GM21619 (cell line): Measurements from ENCODE around the gene CSRP3.

ENCODE experiments used
- ATAC-seq: cut with Tn5 transposase; IDR thresholded peaks from one replicate; pipeline ENCODE4 v1.9.1; 2021; ENCODE audit not compliant: unreplicated experiment

The CSRP3 gene

DNA sequence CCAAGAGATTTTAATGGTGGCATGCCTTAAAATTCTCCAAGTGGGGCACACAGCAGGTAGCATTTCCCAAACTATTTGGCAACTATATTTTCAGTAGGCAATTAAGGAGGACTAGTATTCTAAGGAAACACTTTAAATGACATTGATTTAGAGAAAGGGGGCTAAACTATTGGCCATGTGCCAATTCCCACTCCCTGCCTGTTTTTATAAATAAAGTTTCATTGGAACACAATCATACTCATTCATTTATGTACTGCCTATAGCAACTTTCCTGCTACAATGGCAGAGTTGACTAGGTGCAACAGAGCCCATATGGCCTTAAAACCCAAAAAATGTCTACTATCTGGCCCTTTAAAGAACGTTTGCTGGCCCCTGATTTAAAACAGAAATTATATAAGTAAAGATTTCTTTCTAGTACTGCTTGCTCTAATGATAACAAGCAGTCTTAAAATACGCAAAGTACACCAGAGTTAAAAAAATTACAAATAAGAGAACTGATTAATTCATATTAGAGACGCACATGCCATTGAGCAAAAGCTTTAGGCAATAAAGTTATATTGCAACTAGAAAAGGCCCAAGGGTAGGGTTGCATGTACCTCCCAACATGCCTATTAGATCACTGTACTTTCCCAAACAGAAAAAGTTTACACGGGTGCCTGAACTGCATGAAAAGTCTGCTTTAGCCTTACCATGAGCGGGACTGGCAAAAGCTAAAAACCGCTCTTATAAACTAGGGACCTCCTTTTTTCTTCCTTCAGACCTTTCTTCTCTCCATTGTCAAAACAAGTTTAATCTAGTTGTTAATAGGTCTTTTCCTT, 24.8 kb upstream of the CSRP3 start:
- ATAC-seq, result no peak

DNA sequence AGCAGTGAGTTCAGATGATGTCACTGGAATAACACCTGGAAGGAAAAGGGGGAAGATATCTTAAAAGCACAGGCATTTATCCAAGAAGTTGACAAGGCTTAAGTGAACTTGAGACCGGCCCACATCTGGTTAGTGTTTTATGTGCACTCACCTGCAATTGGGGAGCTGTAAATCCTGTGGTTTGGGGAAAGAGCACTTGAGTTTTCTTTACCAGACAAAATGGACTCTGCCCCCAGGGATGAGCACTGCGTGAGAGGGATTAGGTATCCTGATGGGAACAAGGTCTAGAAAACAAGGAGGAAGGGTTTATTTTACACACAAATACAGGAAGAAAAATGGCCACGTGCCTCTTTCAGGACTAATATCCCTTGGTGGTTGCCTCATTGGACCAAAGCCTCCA, 23.8 kb upstream of the CSRP3 start:
- ATAC-seq, result no peak

DNA sequence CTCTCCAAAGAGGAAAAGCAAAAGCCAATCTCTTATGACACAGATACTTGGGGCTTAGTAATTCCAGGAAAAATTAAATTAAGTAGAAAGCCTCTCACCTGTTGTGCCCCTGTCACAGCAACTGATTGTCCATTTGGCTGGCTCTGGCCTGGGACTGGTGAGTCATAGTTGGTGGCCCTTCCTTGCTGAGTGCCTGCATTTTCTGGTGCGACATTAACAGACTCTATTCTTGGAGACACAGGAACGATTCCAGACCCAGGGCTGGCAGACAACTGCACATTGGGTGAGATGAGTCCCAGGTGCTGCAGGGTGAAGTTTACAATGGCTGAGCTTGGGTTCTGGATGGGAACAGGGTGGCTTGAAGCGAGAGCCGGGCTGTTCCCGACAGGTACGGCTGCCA, 23.3 kb upstream of the CSRP3 start:
- ATAC-seq, result no peak

DNA sequence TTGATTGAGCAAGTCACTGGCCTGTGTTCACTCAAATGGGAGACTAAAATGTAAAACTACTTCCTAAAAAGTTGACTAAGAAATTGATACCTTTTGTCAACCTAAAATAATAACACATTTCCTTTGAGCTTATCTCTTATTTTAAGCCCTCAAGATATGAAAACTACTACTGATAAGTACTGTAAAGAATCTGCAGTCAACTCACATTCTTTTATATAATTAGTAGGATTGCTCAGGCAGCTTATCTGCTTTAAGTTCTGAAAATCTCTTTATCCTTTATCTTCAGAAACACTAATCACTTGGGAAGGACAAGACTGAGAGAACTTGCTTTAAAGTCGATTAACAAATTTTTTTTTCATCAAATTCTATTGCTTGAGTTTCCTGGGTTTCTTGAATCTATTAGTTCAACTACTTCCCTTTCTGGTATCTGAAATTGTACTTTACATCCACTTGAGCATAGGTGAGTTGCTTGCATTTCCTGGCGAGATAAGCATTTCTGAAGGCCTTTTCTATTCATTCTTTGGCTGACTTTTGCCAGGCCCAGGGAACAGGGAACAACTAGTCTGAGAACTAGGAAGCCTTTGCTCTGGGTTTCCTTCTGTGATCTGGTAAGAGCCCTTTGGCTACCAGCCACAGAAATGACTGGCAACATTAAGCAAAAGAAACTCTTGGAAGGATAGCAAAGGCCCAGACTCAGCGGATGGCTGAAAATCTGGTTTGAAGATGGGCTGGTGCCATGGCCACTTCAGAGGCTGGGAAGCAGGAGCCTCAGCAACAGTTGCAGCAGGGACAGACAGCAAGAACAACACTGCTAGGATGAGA, 19.3 kb upstream of the CSRP3 start:
- no peak for ATAC-seq

DNA sequence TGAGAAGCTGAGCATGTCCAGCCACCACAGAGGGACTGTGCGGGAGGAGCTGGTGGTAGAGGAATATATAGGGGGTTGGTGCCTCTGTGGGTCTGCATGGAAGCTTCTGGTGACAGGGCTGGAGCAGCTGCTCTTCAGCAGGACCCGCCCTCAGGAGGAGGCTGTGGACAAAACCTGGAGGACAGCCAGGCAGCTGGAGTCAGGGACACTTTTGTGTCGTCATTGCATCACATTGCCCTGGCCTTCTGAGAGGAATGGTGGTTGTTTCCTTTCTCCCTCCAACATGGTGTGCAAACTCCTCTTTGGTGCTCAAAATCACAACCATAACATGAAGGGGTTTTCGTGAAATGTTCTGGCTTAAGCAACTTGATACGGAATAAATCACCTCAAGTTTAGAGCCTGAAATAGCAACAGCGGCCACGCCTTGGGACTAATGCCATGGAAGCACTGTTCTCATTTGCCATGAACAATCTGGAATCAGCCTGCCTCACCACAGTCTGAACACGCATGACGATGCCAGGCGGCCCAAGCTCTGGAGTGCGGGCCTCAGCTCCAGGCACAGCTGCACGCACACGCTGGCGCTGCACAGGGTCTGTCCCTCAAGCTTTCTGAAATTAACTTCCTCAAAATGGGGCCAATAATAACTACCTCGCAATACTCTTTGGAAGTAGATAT, 17.1 kb upstream of the CSRP3 start:
- no peak for ATAC-seq

DNA sequence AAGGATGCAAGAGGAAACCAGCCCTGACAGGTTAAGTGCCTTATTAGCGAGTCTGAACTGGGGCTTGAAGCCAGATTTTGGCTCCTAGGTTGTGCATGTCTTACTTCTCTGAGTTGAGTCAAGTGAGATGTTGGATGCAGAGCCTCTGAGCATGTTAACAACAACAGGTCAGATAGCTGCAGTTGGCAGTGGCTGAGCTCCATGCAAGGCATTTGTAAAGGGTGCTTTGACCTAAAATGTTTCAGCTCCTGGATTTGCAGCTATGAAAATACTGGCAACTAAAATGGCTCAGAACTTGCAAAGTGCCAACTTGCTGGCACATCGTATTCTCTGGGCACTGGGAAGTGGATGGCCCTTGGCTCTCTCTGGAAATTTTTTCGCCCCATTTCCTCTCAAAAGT, 16.4 kb upstream of the CSRP3 start:
- ATAC-seq, result no peak

DNA sequence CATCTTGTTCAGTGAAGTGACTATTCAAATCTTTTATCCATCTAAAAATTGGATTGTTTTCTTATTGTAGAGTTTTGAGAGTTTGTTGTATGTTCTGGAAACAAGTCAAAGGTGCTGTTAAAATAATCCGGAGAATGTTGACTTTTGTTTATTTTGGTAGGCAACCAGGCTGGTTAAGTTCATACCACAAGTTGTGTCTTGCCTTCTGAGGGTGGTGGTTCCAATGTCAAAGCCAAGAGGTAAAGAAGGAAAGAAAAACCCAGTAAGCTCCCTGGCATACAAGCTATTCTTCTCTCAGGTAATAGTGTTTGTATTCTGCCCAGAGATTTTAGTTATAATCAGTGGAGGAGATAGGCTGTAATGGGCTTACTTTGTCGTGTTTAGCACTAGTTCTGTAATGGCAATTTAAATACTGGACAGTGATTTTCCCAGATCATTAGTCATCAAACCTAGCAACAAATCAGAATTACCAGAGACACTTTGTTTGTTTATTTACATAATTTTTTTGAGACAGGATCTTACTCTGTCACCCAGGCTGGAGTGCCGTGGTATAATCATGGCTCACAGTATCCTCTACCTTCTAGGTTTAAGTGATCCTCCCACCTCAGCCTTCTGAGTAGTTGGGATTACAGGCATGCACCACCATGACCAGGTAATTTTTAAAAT, 15.1 kb upstream of the CSRP3 start:
- no peak for ATAC-seq

DNA sequence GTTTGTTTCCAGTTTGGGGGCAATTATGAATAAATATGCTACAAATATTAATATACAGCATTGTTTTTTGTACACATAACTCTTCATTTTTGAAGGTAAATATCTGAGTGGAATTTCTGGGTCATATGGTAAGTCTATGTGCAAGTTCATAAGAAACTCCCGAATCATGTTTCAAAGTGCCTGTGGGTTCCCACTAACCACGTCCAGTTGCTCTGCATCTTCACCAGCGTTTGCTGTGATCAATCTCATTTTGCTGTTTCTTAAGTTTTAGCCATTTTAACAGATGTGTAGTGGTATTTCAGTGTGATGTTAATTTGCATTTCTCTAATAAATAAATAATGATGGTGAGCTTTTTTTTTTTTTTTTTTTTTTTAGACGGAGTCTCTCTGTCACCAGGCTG, 14.2 kb upstream of the CSRP3 start:
- no peak for ATAC-seq

DNA sequence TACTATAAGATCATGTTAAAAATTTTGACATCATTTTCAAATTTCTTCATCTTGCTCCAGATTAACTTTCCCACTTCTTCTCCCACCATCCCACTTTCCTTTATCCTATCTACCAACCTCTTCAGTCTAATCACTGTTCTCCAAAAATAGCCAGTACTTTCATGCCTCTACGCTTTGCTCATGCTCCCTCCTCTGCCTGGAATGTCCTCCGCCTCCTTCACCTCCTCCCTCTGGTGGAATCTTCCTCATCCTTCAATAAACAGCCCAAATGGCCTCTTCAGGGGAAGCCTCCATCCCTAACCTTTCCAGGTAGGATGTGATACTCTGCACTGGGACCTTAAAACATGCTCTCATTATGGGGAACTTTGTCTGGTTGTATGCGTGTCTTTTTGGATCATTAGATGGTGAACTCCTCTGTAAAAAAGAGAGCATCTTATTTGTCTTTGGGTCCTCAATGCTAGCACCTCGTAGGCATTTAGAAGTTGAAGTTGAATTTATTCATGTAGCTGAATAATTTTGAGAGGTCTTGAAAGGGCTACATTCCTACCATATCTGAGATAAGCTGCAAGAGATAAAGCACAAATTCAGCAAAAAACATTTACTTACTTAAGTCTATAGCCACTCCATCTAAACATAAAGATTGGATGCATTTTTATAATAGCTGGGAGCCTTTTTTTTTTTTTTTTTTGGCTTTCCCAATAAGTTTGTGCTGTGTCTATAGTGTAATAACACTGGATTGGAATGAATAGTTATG, 8.0 kb upstream of the CSRP3 start:
- no peak for ATAC-seq

DNA sequence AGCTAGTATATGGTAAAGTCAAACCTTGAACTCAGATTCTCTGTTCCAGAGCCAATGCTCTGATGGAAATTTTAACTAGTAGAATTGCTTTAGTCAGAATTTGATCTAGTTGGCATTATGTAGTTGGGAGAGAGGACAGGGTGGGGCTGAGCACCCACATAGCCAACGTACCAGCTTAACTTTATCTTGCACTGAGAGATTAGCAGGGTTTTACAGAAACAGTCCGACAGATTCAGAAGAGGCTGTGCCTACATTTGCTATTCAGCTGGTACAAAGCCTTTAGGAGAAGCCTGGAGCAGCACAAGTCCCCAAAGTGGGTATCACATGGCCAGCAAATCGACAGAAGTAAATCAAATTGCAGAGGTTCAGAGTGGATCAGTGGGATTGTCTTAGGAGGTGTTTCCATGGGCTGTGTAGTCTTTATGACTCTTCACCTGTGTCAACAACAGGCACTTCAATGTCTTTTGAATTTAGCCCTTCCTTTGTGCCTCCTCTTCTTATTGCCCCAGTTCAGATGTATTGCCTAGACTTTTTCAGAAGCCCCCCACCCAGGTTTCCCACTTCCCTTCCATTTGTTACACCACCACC, 7.3 kb upstream of the CSRP3 start:
- no peak for ATAC-seq

DNA sequence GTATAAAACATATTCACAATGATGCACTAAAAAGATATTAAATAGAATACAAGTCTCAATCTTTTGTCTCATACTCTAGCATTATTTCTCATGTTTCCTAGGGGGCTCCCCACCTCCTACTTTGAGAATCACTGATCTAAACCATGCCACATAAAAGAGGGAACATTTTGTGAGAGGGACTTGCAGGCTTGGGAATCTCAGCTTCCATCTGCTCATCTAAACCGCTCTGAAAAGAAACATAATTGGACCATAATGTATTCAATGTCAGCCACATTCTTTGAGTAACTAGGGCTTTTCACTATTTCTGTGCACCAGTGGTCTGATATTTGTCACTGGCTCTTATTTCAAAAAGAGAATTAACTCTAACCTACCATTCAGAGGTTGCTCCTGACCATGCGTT, 6.4 kb upstream of the CSRP3 start:
- no peak for ATAC-seq

DNA sequence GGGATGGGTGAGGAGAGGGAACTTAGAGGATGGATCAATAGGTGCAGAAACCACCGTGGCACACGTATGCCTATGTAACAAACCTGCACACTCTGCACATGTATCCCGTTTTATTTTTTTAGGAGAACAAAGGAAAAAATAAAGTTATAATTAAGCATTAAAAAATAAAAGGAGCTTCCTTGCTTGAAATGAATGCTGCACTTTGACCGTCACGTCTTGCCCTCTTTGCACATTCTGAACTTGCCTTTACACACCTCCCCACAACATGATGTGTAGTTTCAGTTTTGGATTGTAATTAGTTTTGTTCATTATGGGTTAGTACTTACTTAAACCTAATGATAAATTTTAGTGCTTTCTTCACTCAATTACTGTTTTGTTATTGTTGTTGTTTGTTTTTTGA, 3.1 kb upstream of the CSRP3 start:
- no peak for ATAC-seq

DNA sequence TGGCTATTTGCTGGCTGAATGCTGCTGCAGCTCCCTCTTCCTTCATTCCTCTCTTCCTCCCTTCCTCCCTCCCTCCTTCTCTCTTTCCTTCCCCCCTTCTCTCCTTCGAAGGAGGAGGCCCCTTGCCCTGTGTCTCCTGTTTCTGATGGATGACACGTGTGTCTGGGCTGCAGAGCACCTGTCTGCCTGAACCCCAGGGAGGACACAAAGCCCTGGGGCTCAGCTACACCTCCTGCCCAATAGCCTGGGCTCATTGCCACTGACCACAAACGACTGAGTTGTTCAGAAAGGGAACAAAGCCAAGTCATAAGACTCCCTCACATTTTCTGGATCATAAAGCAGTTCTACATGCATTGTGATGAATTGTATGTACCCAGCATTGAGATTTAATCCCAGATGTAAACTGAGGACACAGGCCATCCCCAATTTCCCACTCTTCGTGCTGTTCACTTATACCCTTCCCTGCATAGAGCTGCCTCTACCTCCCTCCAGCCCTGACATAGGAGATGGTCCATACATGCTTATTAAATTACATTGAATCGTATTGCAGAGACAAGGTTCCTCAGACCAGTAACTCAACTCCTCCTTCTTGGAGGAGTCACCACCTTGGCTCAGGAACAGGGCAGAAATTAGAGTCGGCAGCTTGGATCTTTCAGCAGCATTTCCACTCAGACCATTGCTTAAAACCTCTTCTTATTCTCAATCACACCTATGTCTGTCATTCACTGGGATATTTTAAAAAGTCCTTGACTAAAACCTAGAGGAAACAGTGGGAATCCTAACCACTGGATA, 1.2 kb downstream of the CSRP3 start:
- no peak for ATAC-seq

DNA sequence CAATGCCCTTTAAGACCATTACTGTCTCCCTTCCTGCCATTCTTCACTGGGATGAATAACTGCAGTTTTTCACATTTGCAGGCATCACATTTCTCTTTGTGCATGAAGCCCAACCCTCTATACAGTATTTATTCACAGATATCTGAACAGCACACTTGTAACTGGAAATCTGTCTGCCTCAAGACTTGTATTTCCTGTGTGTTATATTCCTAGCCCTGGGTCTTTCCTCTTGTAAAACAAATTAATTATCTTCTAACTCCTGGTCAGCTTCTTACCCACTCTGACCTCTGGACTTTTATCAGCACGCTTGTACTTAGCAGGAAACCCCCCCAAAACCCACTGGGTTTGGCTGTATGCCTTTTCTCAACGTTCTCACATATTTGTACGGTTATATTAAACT, 2.0 kb downstream of the CSRP3 start:
- ATAC-seq, result no peak

DNA sequence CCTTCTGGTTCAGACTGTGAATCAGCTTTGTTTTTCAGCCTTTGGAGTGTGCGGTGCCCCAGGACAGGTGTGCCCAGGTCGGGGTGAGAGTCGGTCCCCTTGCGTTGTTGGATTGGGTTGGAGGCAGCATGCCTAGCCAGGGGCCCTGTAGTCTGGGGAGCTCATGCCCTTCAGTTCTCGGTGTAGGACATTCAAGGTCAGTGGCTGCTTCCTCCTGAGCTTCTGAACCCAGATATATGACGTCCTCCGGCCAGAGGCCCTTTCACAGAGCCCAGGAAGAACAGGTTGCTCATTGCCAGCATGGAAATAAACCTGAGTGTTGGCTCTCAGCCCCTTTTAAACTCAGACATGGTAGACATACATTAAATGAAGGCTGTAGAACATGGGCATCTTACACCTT, 2.7 kb downstream of the CSRP3 start:
- ATAC-seq, result no peak

DNA sequence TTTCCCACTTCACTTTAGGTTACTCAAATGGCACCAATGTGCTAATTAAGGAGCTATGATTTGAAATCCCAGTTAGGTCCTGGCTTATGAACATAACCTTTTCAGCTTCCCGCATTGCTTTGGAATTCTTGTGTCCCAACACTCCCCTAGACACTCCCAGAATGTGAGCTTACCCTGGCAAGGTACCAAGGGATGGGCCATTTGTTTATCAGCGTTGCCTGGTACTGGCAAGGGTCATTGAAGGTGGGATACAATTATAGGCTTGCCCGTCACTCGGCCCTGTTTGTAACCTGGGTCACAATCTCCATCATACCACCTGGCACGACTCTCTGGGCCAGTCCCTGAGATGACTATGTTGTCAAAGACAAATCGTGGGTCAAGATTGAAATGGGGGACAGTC, 5.4 kb downstream of the CSRP3 start:
- no peak for ATAC-seq

DNA sequence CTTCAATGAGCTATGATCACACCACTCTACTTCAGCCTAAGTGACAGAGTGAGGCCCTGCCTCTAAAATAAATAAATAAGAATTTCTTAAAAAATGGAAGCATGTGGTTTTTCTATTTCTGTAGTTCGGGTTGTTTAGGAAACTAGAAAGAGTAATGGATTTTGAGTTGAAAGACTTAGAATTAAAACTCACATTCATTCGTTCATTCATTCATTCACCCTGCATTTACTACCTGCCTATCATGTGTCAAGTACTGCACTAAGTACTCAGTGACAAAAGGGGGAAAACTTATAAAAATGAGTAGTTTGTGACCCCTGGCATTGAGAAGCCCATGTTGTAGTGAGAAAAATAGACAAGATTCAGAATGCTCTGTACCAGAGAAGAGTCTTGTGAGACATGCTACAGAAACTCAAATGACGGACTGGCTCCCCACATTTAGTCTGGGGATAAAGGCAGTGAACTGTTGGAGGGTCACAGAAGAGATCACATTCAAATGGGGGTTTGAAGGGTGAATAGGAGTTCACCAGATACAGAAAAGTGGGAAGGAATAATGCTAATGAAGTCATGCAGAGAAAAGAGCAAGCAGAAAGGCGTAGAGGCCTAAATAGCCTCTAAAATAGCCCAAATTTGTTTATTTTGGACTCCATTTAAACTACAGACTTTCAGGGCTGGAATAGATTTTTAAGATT, 7.0 kb downstream of the CSRP3 start:
- no peak for ATAC-seq

DNA sequence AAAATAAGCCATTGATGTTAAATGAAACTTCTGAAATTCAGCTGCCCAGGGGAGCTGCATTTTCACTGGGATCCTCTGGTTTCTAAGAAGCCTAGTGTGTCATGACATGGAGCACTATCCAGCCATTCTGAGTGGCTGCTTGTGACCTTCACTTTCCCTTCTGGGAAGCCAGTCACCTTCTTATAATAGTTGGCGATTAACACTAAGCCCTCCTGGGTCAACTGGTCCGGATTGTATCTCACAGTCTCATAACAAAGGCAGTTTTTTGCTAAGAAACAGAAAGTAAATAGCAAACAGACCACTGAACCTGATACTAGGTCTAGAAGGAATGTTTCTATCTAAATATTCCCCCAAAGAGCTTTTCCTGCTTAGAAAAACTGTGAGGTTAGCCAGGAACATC, 7.9 kb downstream of the CSRP3 start:
- ATAC-seq, result no peak
